GM12874 (cell line): Measurements from ENCODE around the gene AKAP6.

Source experiments
- CTCF ChIP-seq: IDR thresholded peaks from 2 replicates; pipeline ENCODE4 v1.5.1; 2011; ENCODE audit warnings: low read depth, mild to moderate bottlenecking, control low read depth, low read length, moderate library complexity; ENCODE audit not compliant: insufficient read depth

Gene AKAP6

GRCh38 chr14:32363761-32364160, 34.7 kb downstream of the AKAP6 start:
- no peak for TF ChIP-seq CTCF

GRCh38 chr14:32364941-32365340, 35.8 kb downstream of the AKAP6 start:
- TF ChIP-seq CTCF = no peak

GRCh38 chr14:32366256-32366879, 37.3 kb downstream of the AKAP6 start:
- TF ChIP-seq CTCF = no peak

- no peak for TF ChIP-seq CTCF
Measured at GRCh38 chr14:32366986-32367385, 37.9 kb downstream of the AKAP6 start.

- no peak for TF ChIP-seq CTCF
Measured at GRCh38 chr14:32367516-32367915, 38.4 kb downstream of the AKAP6 start.

GRCh38 chr14:32368107-32368506, 39.0 kb downstream of the AKAP6 start:
- TF ChIP-seq CTCF = no peak

GRCh38 chr14:32370714-32371113, 41.6 kb downstream of the AKAP6 start:
- no peak for TF ChIP-seq CTCF
